Measurements from ENCODE around the gene EMSY.

- TF ChIP-seq CTCF (IDR thresholded peaks at IDR 0.05 in 8 of 11, conservative IDR thresholded peaks at IDR 0.05 in 3 of 11) (no peak), POLR2AphosphoS5 (IDR thresholded peaks at IDR 0.05) (no peak), POLR2A (IDR thresholded peaks at IDR 0.05) (no peak)
Measured at GRCh38 chr11:76587820-76588454, 143.1 kb downstream of the EMSY start.

All from spleen (tissue), 7 donors.